CD1c-positive myeloid dendritic cell (primary cell): ENCODE data around the gene CACNA2D3.

ENCODE experiments used
- DNase-seq: peaks from one replicate; pipeline ENCODE4 v3.0.0-alpha.2; 2016; ENCODE audit errors: extremely low spot score

Gene CACNA2D3

DNA sequence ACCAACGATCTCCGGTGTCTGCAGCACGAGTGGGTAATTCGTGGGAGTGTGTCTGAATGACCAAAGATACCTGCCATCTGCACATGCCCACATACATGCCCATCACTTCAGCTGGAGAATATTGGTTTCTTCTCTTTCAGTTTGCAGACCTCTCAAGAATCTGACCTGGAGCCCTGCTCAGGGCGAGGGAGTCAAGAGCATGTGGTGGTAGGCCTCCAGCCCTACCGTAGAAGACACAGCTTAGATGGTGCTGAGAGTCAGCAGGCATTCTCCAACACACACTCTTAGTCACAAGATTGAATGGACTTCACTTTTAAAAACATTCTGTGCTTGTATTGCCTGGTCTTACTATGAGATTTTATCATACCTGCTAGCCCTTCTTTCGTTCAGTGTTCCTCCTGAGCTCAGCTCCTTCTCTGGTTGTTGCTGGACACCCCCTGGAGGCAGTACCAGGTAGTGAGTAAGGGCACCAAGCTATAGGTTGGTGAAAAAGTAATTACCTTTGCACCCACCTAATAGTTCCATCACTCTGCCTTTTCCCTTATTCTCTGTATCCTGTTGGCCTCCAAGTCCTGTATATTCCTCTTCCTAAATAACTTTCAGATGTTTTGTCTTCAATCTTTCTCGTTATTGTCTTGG is 252.0 kb downstream of the CACNA2D3 start:
- no peak for DNase-seq

DNA sequence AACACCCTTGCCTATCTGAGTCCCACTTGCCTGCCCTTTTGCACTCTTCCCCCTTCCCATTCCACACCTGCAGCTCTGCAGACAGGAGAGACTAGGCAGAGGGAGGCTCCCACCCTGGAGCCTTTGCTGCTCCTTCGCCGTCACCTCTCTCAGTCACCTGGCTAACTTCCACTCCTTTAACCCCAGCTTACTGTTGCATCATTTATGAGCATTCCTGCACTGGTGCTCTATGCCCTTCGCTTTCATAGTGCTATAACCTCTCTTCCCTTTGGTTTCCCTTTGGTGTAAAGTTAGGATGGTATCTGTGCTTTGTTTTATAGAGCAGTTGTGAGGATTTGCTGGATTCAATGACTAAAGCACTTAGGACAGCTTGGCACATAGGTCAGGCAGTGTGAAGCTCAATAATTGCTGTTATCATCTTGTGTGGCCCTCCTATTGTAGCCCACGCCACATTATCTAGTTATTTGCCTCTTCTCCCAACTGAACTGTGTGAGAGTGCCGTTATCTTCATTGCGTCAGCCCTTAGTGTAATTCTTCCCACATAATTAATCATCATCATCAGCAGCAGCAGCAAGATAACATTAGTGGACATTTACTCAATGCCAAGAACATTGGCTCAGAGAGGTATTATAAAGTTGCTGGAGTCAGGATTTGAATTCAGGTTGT is 253.9 kb downstream of the CACNA2D3 start:
- no peak for DNase-seq

DNA sequence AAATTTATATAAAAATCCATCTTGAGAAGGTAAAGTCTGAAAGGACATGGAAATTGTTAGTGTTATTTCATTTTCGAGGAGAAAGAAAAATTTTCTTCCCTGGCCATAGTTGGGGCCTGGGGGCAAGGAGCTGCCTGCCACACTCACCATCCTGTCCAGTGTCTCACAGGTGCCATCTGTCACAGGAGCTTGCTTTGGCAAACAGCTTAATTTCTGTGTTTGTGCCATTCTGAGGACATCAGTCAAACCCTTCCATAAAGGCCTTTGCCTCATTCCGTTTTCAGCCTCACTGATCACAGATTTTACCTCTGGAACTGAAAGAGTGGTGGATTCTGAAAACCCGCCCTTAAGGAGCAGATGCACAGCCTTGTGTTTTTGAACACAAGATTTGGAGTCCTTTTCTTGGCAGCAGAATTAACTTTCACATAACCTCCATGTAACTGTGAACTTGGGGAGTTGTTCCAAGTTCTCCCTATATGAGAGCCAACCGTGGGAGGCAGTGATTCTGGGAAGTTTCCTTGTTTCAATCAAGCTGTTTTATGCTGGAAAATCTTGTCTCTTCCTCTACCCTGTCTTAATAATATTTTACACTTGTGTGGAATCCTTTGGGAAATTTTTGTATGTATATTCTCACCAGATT is 254.7 kb downstream of the CACNA2D3 start:
- no peak for DNase-seq

DNA sequence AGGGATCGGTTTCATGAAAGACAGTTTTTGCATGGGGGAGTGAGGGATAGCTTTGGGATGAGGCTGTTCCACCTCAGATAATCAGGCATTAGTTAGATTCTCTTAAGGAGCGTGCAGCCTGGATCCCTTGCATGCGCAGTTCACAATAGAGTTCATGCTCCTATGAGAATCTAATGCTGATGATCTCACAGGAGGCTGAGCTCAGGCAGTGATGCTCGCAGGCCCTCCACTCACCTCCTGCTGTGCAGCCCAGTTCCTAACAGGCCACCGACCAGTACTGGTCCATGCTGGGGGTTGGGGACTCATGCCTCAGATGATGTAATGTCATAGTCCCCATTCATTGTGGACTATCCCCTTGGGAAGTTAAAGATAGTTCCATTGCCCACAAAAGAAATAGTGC is 255.8 kb downstream of the CACNA2D3 start:
- DNase-seq = no peak

DNA sequence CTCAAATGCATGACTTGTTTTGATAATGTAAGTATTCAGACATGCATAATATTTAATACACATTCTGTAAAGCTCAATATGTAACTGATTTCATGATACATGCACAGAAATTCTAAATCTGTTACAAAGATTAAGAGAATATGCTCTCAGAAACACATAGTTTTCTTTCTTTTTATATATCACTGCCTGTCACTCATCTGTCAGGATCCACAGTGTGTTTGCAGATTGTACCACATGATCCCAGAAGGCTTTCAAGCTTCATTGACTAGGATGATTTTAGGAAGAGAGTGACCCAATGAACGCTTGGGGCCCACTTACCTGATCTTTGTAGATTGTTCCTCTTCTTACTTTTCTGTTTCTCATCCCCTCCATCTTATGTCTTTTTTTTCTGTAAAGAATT is 261.9 kb downstream of the CACNA2D3 start:
- DNase-seq = no peak

DNA sequence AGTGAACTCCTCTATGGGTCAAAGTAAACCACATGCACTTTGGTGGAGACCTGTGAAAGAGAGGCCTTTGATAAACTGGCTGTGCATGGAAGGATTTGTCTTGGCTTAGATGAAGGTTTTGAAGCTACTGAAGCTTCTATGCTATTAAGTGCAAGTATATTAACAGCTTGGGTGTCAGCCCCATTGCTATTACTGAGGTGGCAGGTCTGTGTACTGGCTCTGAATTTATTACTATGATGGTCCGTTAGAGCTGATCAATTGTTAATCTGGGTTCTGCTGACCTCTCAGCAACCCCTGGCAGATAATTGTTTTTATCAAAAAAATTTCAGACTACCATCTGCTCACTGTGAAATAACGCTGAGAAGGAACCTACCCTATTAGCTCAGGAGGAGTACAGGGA is 268.2 kb downstream of the CACNA2D3 start:
- no peak for DNase-seq

DNA sequence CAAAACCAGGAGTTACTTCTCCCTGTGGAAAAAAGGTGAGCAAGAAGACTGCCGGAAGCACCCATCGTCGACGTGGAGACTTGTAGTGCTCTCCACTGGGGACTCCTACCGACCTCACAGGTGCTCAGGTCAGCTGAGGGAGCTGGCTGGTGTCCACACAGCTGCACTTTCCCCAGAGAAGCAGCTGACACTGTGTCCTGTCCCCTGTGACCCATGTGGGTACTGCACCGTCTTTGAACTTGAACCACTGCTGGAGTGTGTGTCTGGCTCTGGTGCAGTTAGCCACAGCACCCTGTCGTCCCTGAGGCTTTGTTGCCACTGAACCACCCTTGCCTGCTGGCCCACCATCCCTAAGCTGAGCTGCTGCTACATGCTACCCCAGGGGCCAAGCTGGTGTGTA is 270.8 kb downstream of the CACNA2D3 start:
- DNase-seq = no peak

DNA sequence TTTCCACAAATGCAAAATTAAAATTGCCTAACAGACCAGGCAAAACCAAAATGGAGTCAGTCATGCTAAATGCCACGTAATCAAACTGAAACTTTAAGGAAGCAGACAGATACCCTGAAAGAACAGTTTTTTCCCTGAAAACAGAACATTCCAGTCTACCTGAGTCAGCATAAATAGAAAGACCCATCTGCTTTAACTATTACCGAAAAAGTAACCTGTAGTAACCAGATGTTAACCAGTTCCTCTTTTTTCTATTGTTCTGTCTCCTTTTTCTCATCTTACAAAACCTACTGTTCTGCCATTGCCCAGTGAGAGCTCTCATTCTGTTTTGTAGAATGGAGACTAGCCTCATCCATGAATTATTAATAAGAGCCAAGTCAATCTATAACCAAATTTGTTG is 286.0 kb downstream of the CACNA2D3 start:
- DNase-seq = no peak

DNA sequence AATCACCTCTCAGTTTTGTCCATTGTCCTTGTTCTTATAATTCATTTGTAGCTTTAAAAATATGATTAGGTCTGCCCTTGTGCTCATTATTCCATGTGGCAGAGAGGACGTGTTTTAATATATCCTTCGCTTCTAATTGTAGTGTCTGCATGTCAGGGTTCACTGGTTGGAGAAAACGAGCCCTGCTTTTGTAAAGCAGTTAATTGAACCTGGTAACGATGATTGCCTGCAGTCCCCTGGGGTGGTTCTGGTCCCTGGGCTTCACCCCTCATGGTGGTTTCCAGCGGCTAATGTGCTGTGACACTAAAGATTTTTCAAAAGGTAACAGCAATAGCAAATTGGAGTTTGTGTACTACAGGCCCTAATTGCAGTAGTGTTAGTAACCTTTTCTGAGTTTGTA is 299.6 kb downstream of the CACNA2D3 start:
- DNase-seq = no peak

DNA sequence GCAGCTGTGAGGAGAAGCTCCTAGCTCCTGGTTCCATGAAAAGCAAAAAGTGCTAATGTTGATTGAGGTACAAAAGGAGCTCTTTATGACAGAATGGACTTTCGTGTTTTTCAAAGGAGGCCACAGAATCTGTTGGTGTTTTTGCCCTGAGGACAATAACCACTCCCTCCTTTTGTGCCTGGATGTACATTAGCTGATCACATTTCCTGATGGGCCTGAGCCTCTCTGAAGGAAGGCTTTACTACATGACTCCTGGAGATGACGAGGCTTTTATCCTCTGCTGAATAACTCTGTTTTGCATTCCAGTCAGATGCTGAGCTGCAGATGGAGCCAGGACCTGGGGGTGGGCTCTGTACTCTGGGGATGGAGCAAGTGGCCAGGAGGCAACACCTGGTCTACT is 301.9 kb downstream of the CACNA2D3 start:
- DNase-seq = no peak

DNA sequence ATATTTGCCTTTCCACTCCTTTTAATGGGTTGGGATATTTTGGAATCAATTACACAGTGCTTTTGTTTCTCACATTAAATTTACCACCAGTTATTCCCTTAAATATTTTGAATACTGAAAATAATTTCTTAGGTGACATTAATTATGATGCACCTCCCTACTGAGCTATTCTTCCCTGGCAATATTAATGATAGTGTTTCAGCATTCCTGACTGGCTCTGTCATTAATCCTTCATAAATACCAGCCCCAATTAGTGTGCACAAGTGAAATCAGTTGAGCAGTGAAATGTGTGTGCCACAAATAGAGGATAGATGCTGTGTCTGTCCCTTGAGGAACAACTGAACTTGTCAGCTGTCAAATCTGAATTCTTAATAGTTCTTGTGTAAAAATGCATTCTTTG is 304.0 kb downstream of the CACNA2D3 start:
- DNase-seq = no peak

DNA sequence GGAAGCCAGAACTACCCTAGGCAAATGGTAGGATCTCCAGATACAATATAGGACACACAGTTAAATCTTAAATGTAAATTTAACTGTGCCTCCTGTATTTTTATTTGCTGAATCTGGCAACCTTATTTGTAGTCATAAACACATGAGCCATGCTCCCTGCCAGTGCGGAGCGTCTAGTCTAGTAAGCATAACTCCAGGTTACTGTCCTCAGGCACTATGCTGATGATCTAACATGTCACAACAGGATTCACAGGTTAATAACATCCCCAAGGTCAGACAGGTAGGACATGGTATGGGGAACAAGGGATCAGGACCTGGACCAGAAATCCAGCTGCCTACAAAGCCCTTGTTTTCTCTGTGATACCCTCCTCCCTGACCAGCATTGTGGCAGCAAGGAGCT is 305.1 kb downstream of the CACNA2D3 start:
- no peak for DNase-seq

DNA sequence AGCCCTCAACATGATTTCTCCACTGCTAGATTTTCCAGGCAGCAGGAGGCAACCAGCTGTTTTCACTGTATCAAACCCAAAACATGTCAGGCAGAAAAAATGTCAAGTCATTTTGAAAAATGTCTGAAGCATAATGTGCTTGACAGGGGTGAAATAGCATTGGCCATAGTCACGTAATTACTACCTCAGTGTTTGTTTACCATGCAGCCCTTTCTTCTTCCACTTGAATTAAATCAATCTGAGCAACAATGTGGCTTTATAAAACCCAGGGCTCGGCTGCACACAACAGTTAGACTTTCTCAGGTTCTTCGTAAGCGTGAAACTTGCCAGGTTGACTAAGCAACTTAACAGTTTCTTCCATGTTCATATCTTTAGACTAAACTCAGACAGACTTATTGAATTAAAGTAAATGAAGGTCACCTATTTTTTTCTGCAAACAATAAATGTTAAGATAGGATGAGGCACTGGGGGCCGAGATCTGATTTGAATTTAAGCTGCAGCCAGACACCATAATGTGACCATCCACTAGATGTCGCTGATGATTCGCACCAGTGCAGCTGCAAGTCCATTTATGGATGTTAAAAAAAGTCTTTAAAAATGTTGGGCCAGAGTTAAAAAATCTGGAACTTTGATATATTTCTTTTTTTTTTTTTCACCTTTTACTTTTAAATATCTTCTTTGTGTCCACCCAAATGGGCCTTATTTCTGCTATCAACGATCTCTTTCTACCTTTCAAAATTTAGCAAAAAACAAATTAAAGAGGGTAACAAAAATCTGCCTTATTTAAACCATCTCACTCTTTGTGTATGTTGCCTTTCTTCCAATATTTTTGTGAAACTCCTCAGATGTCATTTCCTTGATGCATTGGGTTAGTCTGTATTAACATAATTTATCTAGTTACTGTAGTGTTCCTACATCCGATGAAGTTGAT is 305.9 kb downstream of the CACNA2D3 start:
- DNase-seq = peak; percentile 15

DNA sequence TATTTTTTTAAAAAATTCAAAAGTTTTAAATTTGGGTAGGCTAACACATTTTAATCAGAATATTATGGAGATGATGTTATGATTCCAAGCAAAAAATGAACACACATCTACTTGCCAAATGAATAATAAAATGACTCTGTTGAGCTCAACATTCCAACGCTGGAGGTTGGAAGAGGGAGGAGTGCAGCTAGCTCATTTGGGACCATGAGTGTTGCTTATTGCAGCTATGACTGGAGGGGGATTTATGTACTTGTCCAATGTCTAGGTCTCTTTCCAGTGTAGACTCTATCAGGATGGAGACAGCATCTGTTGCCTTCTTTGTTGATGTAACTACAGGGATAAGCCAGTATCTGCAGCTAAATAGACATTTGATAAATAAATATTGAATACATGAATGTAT is 310.6 kb downstream of the CACNA2D3 start:
- no peak for DNase-seq

DNA sequence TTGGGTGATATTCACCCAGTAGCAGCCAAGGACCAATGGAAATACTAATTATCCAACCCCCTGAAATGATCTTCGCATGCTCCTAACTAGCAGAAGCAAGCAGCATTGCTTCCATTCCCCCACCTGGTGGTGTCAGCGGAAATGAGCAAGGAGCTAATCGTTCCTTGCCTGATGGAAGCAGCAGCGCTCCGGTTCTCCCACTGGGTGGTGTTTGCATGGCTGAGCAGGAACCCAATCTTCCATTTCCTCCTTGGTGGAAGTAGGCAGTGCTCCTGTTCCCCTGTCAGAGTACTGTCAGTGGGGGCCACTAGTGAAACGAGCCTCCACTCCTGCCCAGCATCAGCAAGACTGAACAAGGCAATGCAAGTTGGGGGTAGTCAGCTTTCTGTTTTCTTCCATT is 311.5 kb downstream of the CACNA2D3 start:
- DNase-seq = no peak

DNA sequence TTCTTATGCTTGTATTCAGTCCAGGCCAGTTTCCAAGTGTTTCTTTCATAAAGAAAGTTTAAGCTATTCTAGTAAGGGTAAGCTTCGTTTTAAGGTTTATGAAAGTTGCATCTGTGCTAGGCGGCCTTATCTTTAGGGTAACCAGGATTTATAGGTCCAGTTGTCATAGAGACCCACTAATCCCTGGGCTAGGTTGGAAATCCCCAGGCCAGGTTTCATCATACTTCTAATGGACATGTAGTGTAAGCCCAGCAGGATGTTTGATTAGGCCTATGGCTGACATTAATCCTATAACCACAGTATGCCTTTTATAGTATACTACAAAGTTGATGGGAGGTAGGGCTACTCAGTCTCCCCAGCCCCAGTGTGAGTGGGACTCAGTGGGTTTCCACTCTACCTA is 312.4 kb downstream of the CACNA2D3 start:
- no peak for DNase-seq

DNA sequence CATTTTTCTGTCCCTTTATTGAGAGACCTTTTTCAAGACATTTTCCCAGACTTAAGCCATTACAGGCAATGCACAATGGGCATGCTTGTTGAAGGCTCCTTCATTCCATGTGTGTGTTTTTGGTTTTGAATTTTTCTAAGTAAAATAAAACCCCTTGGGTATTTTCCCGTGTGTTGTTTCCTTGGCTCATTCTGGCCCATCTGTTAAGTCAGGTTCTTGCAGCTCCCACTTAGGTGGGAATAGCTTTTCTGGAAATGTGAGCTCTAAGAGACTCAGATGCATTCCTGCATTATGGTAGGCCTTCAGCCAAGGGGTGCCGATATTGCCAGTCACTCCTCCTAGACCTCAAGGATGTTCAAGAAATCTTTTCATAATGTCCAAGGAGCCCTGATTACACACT is 314.9 kb downstream of the CACNA2D3 start:
- DNase-seq = no peak

DNA sequence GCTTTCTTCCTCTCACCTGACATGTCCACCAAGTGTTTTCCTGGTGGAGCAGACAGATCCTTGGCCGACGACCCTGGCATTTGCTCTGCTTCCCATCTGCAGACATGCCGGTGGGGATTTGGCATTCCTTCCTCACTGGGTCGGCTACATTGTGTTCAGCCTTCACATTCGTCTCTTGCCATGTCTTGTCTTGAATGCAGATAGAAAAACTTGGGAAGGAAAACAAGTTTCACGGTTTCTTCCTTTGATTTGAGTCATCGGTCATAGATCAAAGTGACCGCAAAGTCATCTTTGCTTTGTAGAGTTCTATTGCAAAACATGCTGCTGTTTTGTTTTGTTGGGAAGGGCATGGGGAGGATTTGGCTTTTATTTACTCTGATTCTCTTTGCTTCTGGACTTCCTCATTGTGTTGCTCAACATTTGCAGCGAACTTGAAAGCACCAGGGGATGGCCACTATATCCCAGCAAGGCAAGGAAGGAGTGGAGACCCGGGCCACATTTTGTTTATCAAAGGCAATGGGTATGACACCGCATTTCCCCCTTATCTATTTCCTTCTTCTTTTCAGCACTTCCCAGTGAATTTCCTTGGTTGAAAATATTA is 321.3 kb downstream of the CACNA2D3 start:
- DNase-seq = no peak

DNA sequence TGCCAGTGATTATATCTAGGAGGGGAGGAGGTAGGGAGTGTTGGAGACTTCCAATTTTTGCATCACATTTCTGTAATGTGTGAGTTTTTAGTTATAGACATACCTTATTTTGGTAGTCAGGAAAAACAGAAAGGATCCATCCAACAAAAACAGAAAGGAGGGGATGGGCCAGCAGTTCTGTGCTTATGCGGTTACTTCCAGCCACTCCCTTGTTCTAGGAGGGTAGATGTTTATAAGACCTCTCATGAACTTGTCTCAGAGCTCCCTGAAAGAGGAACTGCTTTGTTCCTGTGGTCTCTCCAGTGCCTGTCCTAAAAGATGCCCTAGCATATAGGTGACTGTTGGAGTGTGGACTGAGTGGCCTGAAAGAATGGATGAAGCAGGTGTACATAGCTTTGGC is 323.3 kb downstream of the CACNA2D3 start:
- no peak for DNase-seq

DNA sequence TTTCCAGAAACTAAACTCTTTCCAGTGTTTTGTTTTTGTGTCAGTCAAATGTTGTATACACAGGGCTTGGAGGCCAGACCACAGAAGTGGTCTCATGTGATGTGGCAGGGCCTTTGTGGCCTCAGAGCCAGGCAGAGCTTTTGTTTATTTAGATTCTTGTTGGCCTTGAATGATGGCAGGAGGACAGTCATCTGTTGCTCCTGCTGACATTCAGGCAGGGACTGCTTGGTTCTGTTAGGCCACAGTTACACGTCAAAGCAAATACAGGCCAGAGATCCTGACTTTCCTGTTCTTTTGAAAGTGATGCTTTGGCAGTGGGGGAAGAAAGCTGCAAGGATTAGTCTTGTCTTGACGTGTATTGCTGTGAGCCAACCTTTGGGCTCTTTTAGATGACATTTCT is 325.1 kb downstream of the CACNA2D3 start:
- DNase-seq = no peak

DNA sequence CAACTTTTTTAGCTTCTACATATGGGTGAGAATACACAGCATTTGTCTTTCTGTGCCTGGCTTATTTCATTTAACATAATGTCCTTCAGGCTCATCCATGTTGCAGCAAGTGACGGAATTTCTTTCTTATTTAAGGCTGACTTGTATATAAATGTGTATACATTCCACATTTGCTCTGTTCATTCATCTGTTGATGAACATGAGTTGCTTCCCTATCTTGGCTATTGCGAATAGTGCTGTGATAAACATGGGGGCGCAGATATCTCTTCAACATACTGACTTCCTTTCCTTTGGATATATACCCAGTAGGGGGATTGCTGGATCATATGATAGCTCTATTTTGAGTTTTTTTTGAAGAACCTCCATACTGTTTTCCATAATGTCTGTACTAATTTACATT is 332.5 kb downstream of the CACNA2D3 start:
- no peak for DNase-seq

DNA sequence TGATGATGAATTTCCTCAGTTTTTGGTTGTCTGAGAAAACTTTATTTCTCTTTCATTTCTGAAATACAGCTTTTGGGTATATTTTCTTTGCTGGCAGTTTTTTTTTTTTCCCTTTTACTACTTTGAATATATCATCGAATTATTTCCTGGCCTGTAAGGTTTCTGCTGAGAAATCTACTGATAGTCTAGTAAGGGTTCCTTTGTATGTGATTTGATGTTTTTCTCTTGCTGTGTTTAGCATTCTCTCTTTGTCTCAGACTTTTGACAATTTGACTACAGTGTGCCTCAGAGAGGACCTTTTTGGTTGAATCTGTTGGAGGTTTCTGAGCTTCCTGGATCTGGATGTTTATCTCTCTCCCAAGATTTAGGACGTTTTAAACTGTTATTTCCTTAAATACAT is 336.0 kb downstream of the CACNA2D3 start:
- no peak for DNase-seq
